HepG2 (cell line): ENCODE data around the gene RSBN1L. TPM values are rescaled to one million over a fixed set of nuclear protein-coding genes. Genes with fewer than 3 reads are reported as not detected.

Experiments
- ADNP ChIP-seq: sonication (generic); formaldehyde crosslinking; IDR thresholded peaks from 2 replicates; pipeline ENCODE4 v1.4.0; 2020; ENCODE audit warnings: missing genetic modification reagents
- IRX3 ChIP-seq: sonication (generic); formaldehyde crosslinking; IDR thresholded peaks from 2 replicates; pipeline ENCODE4 v1.8.1; 2023; ENCODE audit warnings: mild to moderate bottlenecking, low read depth, missing genetic modification reagents, borderline replicate concordance
- MED1 ChIP-seq: sonication (generic); formaldehyde crosslinking; IDR thresholded peaks from 2 replicates; pipeline ENCODE4 v1.4.0; 2020; ENCODE audit warnings: missing genetic modification reagents
- MEIS2 ChIP-seq: sonication (generic); formaldehyde crosslinking; IDR thresholded peaks from 2 replicates; pipeline ENCODE4 v1.9.0; 2021; ENCODE audit warnings: mild to moderate bottlenecking, missing genetic modification reagents
- REPIN1 ChIP-seq: sonication (generic); formaldehyde crosslinking; IDR thresholded peaks from 2 replicates; pipeline ENCODE4 v1.8.0; 2022; ENCODE audit warnings: missing genetic modification reagents, low read depth, mild to moderate bottlenecking, borderline replicate concordance
- SETDB1 ChIP-seq: sonication (generic); formaldehyde crosslinking; IDR thresholded peaks from 2 replicates; pipeline ENCODE4 v1.5.1; 2020; ENCODE audit warnings: missing genetic modification reagents, mild to moderate bottlenecking, borderline replicate concordance
- TARDBP ChIP-seq: sonication (generic); formaldehyde crosslinking; IDR thresholded peaks from 2 replicates; pipeline ENCODE4 v1.8.0; 2022; ENCODE audit warnings: mild to moderate bottlenecking, missing genetic modification reagents
- THYN1 ChIP-seq: sonication (generic); formaldehyde crosslinking; IDR thresholded peaks from 2 replicates; pipeline ENCODE4 v1.8.1; 2023; ENCODE audit warnings: low read depth, mild to moderate bottlenecking, moderate library complexity, missing genetic modification reagents, borderline replicate concordance
- ZKSCAN5 ChIP-seq: sonication (generic); formaldehyde crosslinking; IDR thresholded peaks from 2 replicates; pipeline ENCODE4 v1.5.1; 2020; ENCODE audit warnings: mild to moderate bottlenecking, missing genetic modification reagents
- ZNF296 ChIP-seq: sonication (generic); formaldehyde crosslinking; conservative IDR thresholded peaks from 2 replicates; pipeline ENCODE4 v1.5.0; 2020; ENCODE audit warnings: mild to moderate bottlenecking, missing genetic modification reagents
- polyA plus RNA-seq, 8 experiments: library from polyadenylated mRNA; depleted of rRNA in 3 of 8; stranded (reverse) in 7 of 8; unstranded in 1 of 8; fragments of >200 nt; fragmentation: Illumina TruSeq in 4 of 8; extraction: Trizol in 4 of 8; gene quantifications; 2 replicates each; pipeline versions ENCODE4 v1.2.1 to v1.2.3, GENCODE V29; 2011 to 2016; ENCODE audit warnings: low read depth in 4 of 8, missing spikeins in 1 of 8, mixed read lengths in 1 of 8; ENCODE audit not compliant: insufficient read depth in 1 of 8
- total RNA-seq, 5 experiments: library from RNA; depleted of rRNA; stranded (reverse); fragments of >200 nt; fragmentation: Illumina TruSeq; extraction: Trizol; gene quantifications; 2 replicates each; pipeline ENCODE4 v1.2.3, GENCODE V29; 2016; ENCODE audit warnings: low read depth in 1 of 5
- TF ChIP-seq, protein P1 (sequence below): sonication (generic); formaldehyde crosslinking; IDR thresholded peaks from 2 replicates; pipeline ENCODE4 v1.5.0; 2020; ENCODE audit warnings: mild to moderate bottlenecking, missing genetic modification reagents, borderline replicate concordance
- TF ChIP-seq, protein P2 (sequence below): IDR thresholded peaks from 2 replicates; pipeline ENCODE4 v1.6.1; 2016; ENCODE audit warnings: mild to moderate bottlenecking
- TF ChIP-seq, protein P3 (sequence below): sonication (generic); formaldehyde crosslinking; IDR thresholded peaks from 2 replicates; pipeline ENCODE4 v1.4.0; 2020; ENCODE audit warnings: missing genetic modification reagents, borderline replicate concordance
- TF ChIP-seq, protein P4 (sequence below): sonication (generic); formaldehyde crosslinking; IDR thresholded peaks from 2 replicates; pipeline ENCODE4 v1.4.0; 2020; ENCODE audit warnings: mild to moderate bottlenecking, missing genetic modification reagents

The RSBN1L gene
- total and polyA plus RNA-seq, 2 of the 13 experiments (the other 11 are each of a cell fraction or from before 2014, with no cell fraction given): 7.7 to 21.3 TPM

DNA sequence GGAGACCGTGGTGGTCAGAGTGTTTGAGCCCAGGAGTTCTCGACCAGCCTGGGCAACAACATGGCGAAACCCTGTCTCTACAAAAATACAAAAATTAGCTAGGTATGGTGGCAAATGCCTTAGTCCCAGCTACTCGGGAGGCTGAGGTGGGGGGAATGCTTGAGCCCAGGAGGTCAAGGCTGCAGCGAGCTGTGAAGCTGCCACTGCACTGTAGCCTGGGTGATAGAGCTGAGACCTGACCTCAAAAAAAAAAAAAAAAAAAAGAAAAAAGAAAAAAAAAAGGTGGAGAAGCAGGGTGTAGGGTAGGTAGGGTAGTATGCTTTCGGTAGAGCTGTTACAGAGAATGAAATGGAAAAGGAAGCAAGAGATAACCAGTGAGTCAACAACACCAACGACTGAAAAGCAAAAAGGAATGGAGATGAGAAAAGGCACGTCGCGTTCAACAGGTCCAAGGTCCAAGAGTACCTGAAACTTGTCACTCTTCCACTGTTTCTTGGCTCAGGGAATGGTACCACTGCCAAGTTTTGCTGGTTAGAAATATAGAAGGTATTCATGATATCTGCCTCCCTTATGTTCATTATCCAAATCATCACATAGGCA lies 4.3 kb upstream of the RSBN1L start (continued):
- TF ChIP-seq, protein P1, sequence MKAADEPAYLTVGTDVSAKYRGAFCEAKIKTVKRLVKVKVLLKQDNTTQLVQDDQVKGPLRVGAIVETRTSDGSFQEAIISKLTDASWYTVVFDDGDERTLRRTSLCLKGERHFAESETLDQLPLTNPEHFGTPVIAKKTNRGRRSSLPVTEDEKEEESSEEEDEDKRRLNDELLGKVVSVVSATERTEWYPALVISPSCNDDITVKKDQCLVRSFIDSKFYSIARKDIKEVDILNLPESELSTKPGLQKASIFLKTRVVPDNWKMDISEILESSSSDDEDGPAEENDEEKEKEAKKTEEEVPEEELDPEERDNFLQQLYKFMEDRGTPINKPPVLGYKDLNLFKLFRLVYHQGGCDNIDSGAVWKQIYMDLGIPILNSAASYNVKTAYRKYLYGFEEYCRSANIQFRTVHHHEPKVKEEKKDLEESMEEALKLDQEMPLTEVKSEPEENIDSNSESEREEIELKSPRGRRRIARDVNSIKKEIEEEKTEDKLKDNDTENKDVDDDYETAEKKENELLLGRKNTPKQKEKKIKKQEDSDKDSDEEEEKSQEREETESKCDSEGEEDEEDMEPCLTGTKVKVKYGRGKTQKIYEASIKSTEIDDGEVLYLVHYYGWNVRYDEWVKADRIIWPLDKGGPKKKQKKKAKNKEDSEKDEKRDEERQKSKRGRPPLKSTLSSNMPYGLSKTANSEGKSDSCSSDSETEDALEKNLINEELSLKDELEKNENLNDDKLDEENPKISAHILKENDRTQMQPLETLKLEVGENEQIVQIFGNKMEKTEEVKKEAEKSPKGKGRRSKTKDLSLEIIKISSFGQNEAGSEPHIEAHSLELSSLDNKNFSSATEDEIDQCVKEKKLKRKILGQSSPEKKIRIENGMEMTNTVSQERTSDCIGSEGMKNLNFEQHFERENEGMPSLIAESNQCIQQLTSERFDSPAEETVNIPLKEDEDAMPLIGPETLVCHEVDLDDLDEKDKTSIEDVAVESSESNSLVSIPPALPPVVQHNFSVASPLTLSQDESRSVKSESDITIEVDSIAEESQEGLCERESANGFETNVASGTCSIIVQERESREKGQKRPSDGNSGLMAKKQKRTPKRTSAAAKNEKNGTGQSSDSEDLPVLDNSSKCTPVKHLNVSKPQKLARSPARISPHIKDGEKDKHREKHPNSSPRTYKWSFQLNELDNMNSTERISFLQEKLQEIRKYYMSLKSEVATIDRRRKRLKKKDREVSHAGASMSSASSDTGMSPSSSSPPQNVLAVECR: peak; percentile 18; the same call in 1 of the 2 replicates
- TF ChIP-seq, protein P2, sequence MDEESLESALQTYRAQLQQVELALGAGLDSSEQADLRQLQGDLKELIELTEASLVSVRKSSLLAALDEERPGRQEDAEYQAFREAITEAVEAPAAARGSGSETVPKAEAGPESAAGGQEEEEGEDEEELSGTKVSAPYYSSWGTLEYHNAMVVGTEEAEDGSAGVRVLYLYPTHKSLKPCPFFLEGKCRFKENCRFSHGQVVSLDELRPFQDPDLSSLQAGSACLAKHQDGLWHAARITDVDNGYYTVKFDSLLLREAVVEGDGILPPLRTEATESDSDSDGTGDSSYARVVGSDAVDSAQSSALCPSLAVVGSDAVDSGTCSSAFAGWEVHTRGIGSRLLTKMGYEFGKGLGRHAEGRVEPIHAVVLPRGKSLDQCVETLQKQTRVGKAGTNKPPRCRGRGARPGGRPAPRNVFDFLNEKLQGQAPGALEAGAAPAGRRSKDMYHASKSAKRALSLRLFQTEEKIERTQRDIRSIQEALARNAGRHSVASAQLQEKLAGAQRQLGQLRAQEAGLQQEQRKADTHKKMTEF: 0 out of 2 replicates have a peak, but pooled peaks have one; percentile 47
- TF ChIP-seq ZNF296 (CRISPR knock-in tag): no peak
- no peak for TF ChIP-seq THYN1 (CRISPR knock-in tag)
- TF ChIP-seq ADNP (CRISPR knock-in tag): no peak
- TF ChIP-seq MEIS2: no peak
- TF ChIP-seq REPIN1 (CRISPR knock-in tag): peak; percentile 36; the same call in 1 of the 2 replicates
- TF ChIP-seq, protein P3, sequence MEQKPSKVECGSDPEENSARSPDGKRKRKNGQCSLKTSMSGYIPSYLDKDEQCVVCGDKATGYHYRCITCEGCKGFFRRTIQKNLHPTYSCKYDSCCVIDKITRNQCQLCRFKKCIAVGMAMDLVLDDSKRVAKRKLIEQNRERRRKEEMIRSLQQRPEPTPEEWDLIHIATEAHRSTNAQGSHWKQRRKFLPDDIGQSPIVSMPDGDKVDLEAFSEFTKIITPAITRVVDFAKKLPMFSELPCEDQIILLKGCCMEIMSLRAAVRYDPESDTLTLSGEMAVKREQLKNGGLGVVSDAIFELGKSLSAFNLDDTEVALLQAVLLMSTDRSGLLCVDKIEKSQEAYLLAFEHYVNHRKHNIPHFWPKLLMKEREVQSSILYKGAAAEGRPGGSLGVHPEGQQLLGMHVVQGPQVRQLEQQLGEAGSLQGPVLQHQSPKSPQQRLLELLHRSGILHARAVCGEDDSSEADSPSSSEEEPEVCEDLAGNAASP (CRISPR knock-in tag): peak; percentile 45; the same call in 1 of the 2 replicates
- TF ChIP-seq IRX3: no peak
- TF ChIP-seq, protein P4, sequence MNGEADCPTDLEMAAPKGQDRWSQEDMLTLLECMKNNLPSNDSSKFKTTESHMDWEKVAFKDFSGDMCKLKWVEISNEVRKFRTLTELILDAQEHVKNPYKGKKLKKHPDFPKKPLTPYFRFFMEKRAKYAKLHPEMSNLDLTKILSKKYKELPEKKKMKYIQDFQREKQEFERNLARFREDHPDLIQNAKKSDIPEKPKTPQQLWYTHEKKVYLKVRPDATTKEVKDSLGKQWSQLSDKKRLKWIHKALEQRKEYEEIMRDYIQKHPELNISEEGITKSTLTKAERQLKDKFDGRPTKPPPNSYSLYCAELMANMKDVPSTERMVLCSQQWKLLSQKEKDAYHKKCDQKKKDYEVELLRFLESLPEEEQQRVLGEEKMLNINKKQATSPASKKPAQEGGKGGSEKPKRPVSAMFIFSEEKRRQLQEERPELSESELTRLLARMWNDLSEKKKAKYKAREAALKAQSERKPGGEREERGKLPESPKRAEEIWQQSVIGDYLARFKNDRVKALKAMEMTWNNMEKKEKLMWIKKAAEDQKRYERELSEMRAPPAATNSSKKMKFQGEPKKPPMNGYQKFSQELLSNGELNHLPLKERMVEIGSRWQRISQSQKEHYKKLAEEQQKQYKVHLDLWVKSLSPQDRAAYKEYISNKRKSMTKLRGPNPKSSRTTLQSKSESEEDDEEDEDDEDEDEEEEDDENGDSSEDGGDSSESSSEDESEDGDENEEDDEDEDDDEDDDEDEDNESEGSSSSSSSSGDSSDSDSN (CRISPR knock-in tag): 0 out of 2 replicates have a peak, but pooled peaks have one; percentile 17
- no peak for TF ChIP-seq SETDB1 (CRISPR knock-in tag)
- TF ChIP-seq MED1: peak; percentile 83
- peak; percentile 75; the same call in 1 of the 2 replicates for TF ChIP-seq ZKSCAN5 (CRISPR knock-in tag)
- TF ChIP-seq TARDBP (CRISPR knock-in tag): peak; percentile 72
